Cerebellar cortex (tissue), 1 donor: ENCODE data around the gene MESD.

Experiments used
- DNase-seq: peaks from one replicate; pipeline ENCODE4 v3.0.0-alpha.2; 2015; ENCODE audit warnings: low spot score

MESD gene

DNA sequence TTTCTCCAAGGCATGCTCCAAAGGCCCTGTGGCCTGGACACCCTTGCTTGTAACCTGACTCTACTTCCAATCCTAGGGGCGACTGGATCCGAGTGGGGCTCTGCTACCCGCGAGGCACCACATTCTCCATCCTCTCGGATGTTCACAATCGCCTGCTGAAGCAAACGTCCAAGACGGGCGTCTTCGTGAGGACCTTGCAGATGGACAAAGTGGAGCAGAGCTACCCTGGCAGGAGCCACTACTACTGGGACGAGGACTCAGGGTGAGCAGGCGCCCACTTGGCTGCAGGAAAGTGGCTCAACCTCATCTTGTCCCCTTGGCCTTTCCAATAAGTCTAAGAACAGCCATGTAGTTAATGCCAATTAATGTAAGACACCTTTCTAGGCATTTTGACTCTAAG lies 51.9 kb downstream of the MESD start:
- DNase-seq, result no peak

DNA sequence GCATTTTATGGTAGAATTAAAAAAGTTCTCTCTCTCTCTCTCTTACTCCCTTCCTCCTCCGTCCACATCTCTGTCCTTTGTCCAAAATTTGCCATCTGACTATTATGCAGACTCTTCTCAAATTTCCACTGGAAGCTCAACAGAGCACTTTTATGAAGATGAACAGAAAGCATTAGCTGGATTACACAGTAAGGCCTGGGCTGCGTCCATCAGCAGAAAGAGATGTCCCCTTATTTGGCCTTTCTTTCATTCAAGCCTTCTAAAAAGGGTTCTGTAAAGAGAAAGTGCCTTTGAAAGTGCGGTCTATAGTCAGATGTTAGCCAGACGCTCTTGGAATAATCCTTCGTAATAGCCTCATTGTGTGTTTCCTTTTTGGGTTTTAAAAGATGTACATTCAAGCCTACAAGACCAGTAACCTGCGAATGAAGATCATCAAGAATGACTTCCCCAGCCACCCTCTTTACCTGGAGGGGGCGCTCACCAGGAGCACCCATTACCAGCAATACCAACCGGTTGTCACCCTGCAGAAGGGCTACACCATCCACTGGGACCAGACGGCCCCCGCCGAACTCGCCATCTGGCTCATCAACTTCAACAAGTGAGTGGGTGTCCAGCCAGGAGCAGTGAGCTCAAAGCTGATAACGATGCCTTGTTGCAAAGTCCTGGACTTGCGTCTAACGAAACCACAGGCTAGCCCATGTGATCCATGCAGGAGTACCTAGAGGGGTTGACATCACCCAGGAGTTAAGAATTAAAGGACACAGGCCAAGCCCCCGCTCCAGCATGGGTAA lies 53.1 kb downstream of the MESD start:
- DNase-seq, result no peak

DNA sequence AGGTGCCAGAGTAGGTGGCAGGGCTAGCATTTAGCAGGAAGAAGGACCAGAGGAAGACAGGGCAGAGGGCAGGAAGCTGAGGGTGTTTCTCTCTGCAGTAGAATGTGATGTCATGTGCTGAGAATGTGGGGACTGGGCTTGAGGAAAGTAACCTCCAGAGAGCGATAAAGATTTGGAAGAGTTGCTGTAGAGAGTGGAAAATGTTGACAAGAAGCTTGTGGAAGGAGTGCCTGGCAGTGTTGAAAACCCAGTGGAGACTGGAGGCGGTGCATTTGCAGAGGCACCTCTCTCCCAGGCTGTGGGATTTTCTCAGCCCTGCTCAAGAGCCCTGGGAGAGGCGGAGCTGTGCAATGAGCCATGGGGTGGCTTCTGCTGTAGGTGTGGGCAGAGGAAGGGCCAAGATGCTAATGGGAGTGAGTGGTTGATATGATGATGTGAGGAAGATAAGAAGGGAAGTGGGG lies 54.8 kb downstream of the MESD start:
- no peak for DNase-seq

DNA sequence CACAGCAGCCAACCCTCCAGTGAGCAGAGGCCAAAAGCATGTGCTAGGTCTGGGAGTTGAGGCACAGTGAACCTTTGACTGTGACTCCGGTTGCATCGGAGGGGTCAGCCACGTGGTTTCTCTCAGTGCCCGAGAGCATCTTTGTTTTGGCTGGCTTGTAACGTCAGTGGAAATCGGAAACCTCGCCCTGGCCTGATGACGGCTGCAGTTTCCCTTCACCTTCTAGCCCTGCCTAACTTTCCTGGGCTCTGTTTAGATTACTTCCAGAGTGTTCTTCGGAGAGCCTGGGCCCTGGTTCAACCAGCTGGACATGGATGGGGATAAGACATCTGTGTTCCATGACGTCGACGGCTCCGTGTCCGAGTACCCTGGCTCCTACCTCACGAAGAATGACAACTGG lies 56.6 kb downstream of the MESD start:
- no peak for DNase-seq

DNA sequence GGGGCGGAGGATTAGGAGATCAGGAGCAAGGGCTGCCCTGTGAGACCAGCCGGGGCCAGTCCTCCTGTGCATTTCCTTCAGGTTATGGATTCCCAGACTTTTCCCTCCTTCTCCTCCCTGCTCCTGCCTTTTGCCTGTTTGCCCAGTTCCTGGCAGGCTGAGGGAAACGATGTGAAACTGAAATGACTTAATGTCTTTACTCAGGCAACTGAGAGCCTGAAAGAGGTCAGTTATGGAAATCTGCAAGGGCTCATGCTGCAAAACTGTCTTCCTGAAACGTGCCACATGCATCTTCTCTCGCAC lies 57.2 kb downstream of the MESD start:
- no peak for DNase-seq

DNA sequence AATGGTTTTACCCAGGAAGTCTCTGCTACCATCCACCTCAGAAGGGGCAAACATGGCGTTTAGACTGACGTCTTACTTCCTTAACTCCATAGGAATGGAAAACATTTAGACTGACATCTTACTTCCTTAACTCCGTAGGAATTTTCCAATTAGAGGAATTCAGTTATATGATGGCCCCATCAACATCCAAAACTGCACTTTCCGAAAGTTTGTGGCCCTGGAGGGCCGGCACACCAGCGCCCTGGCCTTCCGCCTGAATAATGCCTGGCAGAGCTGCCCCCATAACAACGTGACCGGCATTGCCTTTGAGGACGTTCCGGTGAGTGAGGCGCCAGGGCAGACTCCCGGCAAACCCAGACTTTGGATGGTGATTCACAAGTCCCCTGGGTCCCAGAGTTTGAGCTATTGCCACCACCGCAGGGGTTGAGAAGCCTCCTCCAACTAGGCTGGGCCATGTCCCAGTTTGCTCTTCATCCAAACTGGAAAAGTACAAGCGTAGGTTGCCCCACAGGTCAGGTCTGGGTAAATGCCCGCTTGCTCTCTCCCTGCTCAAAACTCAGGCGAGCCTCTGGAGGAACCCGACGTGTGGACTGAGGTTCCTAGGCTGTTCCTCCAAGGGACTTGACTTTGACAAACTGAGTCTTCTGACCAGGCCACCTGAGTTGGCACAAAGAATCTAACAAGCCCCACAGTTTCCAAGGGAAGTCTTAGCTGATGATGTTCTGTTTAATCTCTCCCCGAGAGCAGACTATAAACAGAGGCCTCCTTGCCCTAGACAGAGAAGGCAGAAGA lies 57.7 kb downstream of the MESD start:
- DNase-seq, result no peak

DNA sequence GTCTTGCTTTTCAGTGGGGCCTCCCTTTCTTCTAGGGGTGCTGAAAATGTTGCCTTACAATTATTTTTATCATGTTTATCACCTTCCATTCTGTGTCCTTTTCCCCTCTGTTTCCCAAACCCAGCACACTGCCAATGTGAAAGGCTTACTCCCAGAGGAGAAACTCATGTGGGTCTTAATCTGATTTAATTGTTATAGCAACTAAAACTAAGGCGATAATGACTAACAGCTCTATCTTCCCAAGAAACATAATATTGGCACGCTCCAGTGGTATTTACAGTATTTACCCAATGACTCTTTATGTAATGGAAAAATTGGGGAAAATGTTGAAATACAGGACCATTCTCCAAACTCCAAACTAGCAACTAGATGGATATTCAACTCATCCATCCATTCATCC lies 58.4 kb downstream of the MESD start:
- DNase-seq, result no peak

DNA sequence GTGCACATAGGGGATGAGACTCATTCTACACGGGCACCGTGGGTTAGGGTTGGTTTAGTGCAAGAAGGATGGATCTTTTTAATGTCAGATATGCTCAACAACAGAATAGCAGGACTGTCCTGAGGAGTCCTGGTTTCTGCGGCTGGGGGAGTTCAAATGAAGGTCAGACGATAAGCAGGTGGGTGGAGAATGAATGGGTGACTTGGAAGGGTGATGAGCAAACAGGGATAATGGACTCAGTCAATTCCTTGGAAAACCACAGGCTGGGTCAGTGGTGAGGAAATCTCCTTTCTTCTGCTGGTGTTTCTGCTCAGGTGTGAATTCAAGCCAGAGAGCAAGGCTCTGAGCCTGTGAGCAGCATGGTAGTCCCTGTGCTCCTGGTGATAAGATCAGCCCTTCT lies 59.9 kb downstream of the MESD start:
- DNase-seq, result no peak

DNA sequence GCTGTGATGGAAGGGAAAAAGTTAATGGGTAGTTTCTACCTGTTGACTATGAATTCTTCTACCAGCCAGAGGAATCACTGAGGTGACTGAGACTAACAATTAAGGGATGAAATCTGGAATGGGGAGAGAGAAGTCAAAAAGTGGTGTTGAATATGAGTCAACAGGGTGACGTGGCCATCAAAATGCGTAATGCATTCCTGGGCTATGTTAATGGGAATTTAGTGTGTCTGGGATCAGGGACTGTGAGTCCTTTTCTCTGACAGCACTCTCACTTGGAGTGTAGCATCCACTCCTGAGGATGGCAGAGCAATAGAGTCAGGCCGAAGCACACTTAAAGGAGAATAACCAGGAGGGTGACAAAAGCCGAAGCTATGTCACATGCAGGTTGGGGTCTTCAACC lies 60.4 kb downstream of the MESD start:
- no peak for DNase-seq

DNA sequence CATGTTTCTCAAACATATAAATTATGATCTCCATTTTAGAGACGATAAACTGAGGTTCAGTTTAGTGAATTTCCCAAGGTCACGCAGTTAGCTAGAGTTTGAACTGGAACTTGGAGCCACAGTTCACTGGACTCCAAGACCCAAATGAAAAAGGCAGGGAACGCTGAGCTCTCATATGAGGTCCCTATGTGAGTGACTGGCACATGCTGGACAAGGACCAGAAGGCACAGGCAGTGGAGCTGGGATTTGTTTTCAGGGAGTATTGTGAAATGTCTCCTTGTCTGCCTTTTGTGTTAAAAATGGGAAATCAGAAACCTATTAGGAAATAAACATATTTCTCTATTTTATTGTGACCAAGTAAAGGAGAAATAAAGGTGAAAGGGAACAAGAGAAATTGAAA lies 63.5 kb downstream of the MESD start:
- no peak for DNase-seq

DNA sequence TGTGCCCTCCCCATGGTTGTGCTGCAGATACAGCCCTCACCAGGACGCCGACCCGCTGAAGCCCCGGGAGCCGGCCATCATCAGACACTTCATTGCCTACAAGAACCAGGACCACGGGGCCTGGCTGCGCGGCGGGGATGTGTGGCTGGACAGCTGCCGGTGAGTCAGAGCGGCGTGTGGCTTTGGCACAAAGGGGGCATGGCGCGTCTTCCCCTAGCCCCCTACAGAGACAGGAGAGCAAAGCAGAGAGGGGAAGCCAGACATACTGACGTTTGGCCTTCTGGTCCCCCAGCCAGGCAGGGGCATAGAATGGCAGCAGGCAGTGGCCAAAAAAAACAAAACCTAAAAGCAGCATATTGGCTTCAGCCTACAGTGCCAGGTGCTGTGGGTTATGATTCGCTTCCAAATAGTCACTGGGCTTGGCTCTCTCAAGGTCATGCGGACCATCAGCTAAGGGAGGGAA lies 64.0 kb downstream of the MESD start:
- DNase-seq, result peak; percentile 90

DNA sequence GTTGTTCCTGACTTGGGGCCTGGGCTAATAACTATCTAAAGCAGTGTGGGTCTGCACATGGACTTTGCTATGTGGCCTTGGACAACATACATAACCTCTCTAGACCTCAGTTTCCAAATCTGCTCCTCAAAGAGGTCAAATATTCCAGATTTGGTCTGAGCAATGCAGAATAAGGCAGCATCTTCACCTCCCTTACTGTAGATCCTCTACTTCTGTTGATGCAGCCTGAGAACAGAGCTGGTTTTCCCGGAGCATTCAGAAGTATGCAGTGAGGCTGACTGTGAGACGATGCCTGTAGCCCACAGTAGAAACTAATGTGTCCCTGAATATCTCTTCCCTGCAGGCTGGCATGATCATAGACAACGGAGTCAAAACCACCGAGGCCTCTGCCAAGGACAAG lies 65.3 kb downstream of the MESD start:
- no peak for DNase-seq

DNA sequence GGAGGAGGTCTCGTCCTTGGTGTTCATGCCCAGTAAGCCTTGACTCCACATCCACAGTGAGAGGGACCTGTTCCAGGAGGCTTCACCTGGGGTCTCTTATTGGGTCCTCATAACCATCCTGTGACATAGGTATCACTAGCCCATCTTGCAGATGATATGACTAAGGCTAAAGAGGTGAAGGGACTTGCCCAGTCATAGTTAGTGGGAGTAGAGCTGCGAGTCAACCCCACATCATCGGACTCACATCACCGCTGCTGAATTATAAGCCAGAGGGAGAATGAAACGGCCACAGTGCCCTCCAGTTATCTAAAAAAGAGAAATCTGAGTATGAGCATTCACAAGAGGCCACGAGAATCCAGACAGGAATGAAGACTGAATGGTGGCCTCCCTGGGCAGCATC lies 66.0 kb downstream of the MESD start:
- no peak for DNase-seq

DNA sequence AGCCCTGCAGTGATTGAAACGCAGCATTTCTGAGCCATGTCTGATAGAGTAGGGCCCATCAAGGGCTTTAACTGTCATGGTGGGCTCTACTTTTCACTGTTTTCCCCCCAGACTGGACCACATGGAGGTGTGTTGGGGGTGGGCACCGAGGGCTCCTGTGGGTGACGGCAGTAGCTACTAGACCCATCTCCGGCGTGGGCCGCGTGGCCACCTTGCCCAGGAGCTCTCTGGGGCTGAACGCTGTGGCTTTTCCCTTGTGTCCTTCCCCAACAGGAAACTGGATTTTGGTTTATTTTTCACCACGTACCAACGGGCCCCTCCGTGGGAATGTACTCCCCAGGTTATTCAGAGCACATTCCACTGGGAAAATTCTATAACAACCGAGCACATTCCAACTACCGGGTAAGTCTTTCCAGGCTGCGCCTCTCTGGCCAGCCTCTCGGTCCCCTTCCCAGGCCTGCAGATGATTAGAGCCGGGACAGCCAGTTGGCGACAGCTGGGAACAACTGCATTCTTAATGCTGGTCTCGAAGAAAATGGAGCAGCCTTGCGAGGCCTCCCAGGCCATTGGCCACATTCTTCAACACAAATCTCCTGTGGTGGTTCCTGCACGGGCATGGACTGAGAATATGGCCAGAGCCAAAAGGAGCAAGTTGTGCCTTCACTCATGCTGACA lies 67.7 kb downstream of the MESD start:
- DNase-seq, result no peak

DNA sequence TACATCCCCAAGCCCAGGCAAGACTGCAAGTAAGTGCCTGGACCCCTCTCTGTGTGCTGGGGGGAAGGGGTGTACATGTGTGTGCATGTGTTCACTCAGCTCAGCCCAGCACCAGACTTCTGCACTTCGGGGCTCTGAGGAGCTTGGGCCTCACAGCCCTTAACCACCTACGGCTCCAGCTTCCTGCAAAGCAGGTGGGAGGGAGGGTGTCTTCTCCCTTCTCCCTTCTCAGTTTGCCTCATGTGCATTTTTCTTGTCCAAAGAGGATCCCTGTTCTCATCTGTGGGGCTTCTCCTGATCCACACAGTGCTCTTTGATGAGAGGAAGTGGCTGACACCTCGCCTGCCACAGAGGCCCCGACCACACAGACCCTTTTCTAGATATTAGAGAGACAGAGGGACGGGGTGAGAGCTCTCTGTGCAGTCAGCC lies 69.3 kb downstream of the MESD start:
- DNase-seq, result no peak

DNA sequence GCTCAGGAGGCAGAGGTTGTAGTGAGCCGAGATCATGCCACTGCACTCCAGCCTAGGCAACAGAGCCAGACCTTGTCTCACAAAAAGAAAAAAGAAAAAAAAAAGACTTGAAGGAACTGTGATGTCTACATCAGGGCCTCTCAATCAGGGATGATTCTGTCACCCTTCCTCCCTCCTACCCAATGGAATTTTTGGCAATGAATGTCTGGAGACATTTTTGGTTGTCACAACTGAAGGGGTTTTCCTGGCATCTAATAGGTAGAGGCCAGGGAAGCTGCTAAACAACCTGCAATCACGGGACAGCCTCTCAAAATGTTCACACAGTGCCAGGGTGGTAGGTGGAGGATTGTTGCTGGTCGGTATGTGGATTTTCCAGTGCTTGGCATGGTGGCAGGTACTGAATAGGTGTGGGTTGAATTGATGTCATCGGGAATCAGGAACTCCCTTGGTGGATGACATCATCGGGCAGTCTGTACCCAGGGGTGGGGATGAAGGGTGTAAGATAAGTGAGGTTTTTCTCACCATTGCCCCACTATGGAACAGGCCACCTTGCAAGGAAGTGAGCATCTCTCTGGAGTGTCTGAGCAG lies 71.3 kb downstream of the MESD start:
- DNase-seq, result no peak

DNA sequence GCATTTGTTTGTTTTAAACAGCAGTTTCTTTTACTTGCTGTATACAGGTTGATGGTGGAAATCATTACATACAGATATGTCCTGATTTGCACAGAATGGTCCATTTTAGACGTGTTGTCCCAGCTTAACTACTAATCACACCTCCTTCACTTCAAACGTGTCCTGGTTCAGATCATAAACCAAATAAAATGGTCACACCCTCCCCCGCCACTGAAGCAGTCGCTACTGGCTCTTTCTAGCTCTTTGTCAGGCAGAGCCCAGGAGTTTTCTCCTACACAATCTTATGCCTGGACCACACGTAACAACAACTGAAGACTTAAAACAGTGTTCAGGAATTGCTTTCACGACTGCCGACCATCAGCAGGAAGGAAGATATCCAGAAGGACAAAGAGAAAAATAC lies 73.6 kb downstream of the MESD start:
- no peak for DNase-seq

DNA sequence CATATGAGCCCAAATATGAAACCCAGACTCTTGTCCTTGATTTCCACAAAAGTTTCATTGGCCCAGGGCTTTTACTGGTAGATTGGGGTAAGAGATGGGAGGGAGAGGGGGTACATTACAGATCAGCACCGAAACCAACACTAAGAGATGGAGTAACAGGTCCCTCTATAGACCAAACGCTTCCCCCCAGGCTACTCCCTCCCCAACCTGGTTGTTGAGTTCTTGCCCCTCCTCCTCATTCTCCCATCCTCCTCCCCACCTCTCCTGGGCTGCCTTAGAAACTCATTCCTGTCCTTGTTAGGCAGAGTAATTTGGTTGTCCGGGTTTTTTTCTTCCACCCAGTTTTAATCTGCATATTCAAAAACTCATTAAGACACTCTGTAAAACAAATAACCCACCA lies 74.1 kb downstream of the MESD start:
- DNase-seq, result no peak

DNA sequence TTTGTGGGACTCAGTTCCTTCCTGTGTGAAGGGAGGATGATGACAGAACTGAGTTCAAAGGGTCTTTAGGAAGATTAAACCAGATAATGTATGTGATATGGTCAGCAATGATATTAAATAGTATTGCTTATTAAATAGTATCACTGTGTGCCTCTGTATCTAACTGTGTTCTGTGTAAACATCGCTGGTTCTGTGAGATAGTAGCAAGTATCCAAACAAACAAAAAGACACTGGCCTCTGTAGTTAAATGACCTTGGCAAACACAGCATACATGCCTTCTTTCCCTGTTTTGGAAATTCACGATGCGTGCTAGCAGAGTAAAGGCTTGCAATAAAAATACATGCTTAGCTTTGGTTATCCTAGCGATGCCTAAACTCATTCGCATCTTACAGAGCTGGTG lies 76.1 kb downstream of the MESD start:
- no peak for DNase-seq

DNA sequence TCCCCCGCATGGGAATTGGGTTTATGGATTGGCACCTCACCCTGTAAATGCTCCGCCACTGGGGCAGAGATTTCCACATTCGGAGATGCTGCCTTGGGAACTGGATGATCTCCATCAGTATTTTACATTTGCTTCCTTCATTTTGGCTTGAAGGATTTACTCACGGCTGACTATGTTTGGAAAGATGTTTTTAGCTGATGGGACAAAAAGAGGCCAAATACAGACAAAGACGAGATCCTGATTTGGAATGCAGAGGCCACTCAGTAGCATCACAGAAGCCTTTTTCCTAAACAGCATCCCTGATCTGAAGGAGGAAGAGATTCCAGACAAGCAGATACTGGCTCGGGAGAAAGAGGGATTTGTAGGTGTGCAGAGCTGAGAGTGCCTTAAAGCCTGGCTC lies 76.9 kb downstream of the MESD start:
- DNase-seq, result no peak

DNA sequence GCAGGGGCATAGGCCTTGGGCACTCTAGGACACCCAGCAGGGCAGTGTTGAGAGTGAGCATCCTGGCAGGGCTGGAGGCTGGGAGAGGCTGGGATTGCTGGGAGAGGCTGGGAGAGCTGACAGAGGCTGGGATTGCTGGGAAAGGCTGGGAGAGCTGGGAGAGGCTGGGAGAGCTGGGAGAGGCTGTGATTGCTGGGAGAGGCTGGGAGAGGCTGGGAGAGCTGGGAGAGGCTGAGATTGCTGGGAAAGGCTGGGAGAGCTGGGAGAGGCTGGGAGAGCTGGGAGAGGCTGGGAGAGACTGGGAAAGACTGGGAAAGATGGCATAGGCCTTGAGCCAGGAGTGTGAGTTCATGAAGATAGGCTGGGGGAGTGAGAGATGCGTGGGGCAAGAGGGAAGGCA lies 77.8 kb downstream of the MESD start:
- no peak for DNase-seq

DNA sequence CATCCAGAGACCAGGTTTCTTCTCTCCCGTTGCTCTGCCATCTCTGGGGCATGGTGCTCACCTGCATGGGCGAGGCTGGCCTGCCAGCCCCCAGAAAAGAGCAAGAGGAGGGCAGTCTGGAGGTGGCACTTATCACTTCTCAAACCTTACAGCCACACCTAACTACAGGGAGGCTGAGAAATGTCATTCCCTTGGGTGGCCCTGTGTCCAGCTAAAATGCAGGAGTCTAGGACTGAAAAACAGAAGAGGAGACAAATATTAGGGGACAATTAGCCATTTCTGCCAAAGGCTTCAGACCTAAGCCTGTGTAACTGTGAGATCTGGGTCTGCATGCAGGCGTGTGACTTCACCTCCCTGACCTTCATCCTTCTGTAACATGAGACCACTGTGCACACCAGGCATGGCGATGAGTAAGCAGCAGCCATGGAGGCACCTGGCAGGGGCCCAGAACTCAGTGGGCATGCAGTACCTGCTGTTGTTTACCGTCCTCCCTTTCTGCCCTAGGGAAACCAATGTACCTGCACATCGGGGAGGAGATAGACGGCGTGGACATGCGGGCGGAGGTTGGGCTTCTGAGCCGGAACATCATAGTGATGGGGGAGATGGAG lies 83.4 kb downstream of the MESD start:
- no peak for DNase-seq
